GM19239 (cell line): ENCODE results near the gene PCSK6.
"Not testable (repeated sequence)": the region's sequence is repeated elsewhere in the genome, so short reads cannot be mapped to it uniquely, and the experiment has no call there.

Experiments
- DNase-seq: peaks from one replicate; pipeline ENCODE4 v3.0.0; 2011; ENCODE audit warnings: low spot score; ENCODE audit not compliant: insufficient read length
- FAIRE-seq: peaks from 2 replicates; lab custom pipeline; 2011; peaks lifted over from hg19 to GRCh38; lab: Jason Lieb, UNC

Gene PCSK6

DNA sequence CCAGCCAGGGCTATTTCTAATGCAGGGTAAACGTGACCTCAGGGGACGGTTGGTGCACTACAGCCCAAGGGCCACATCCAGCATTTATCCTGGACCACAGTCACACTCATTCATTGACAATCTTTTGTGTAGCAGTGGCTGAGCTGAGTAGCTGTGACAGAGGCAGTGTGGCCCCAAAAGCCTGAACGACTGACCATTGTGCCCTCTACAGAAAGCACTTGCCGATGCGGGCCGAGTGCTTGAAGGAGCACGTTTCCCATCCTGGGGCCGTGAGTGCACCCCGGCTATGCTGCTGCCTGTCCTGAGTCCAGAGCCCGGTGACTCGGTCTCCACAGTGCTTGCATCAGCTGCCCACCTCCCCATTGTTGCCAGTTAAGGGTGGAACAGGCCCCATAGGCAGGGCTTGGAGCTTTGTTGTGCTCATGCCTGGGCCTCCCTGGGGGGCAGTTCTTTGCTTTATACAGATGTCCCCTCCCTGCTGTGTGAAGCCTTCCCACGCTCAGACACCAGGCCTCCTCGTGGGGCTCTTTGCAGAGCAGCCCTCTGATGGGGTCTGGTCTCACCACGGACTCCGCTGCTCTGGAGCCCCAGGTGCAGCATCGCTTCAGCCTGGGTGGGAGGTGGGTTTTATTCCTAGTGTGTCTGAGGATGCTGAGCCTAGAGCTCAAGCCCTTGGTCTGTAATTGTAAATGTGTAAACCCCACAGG is 181.5 kb downstream of the PCSK6 start:
- DNase-seq = no peak
- FAIRE-seq = no peak

- FAIRE-seq (no peak), DNase-seq (no peak)
Observed at GRCh38 chr15:101307048-101307896, 182.2 kb downstream of the PCSK6 start.

- DNase-seq = no peak
- no peak for FAIRE-seq
Observed at GRCh38 chr15:101306341-101307047, 183.0 kb downstream of the PCSK6 start.

GRCh38 chr15:101305820-101306255 is 183.7 kb downstream of the PCSK6 start:
- no peak for DNase-seq
- no peak for FAIRE-seq

GRCh38 chr15:101303408-101303807 is 186.1 kb downstream of the PCSK6 start:
- DNase-seq = no peak
- FAIRE-seq = no peak

GRCh38 chr15:101296418-101297405 is 192.8 kb downstream of the PCSK6 start:
- FAIRE-seq = no peak
- no peak for DNase-seq

- FAIRE-seq (no peak), DNase-seq (no peak)
Observed at GRCh38 chr15:101295607-101296161, 193.8 kb downstream of the PCSK6 start.

DNA sequence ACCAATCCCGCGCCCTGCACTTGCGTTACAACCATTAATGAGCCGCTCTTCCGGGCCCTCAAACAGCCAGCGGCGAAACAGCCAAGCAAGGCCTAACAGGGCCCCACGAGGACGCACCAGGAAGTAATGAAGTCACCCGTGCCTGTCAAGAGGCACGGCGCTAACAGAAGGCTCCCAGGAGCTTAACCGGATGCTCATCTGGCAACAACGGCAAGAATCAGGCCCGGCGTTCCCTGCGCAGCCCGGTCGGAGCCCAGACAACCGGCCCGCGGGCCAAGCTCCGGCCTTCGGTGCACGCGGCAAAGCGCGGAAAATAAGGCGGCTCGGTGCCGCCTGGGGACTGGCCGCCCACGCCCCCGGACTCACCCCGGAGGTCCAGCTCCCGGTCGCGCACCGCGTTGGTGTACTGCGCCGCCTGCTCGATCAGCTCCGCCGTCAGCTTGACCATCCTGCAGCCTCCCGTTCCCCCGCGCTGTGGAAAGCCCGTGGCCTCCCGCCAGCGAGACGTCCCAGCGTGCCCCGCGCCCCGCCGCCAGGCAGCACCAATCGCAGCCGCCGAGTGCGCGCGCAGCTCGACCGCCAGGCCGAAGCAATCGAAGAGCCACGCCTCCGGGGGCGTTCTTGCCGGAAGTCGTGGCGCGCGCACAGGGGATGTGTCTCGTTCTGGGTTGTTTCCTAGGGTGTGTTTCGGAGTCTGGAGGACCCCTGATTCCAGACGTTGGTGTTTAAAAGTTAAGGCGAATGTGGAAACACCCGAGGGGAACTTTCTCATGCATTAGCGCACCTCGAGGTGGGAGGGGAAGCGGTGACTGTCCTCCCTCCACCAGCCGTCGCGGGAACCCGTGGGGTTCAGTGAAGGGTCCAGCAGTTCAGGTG is 194.5 kb downstream of the PCSK6 start, which contains the start of gene SNRPA1:
SNRPA1 (minus strand) TSS at position 518 of the 876 bp plus-strand sequence; CDS start at position 448, 70 bp downstream.
- peak; percentile 83 for FAIRE-seq

DNA sequence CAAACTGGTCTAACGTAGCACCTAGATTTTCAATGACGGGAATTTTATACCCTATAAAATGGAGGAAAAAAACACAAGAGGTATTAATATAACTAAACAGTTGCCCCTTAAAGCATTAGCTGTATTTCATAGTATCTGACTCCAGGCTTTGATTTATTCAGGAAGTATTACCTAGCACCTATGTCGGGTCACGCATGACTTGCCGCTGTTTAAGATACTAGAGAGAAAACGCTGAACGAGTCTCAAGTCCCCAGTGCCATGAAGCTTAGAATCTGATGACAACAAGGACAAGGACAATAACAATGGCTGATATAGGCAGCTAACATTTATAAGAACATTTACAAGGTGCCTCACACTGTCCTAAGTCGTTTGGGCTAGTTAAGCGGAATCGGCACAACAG is 196.4 kb downstream of the PCSK6 start:
- DNase-seq (no peak), FAIRE-seq (peak; percentile 54)

More for the DNA sequence above, 194.5 kb downstream of the PCSK6 start, which contains the start of gene SNRPA1:
- peak; percentile 82 for DNase-seq

- DNase-seq = no peak
- peak; percentile 4 for FAIRE-seq
Observed at GRCh38 chr15:101288905-101289513, 200.5 kb downstream of the PCSK6 start.

DNA sequence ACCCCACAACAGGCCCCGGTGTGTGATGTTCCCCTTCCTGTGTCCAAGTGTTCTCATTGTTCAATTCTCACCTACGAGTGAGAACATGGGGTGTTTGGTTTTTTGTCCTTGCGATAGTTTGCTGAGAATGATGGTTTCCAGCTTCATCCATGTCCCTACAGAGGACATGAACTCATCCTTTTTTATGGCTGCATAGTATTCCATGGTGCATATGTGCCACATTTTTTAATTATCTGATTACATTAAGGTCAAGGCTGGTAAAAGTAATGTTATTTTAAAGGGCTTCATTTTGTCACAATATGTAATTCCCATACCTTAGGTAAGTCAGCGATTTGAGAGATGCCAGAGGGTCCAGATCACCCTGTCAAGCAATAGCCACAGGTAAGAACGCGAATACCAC is 202.2 kb downstream of the PCSK6 start:
- not testable (repeated sequence) for DNase-seq, FAIRE-seq

DNA sequence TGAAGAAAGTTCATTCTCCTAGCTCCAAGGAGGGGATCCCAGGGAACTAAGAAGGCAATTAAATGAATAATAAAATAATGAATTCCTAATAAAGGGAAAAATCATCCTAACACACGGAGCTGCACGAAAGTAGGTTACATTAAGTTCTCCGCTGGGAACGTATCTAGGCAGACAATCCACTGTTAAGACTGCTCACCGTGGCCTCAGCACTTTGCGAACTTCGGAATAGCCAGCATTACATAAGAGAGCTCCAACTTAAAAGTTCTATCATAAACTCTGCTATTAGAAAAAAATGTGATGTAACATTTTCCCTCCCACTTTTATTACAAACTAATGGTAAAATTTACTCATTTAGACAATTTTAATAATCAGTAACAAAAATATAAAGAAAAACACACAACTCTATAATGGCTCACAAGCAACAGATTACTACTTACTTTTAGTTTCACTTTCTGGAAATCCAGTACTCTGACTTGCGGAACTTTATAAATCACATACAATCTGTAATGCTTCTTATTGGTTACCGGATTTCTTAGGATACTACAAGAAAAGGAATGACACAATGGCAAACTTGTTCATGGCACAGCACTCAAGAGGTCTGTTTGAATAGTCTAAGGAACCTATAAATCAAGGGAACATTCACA is 202.9 kb downstream of the PCSK6 start:
- DNase-seq (no peak), FAIRE-seq (no peak)

DNA sequence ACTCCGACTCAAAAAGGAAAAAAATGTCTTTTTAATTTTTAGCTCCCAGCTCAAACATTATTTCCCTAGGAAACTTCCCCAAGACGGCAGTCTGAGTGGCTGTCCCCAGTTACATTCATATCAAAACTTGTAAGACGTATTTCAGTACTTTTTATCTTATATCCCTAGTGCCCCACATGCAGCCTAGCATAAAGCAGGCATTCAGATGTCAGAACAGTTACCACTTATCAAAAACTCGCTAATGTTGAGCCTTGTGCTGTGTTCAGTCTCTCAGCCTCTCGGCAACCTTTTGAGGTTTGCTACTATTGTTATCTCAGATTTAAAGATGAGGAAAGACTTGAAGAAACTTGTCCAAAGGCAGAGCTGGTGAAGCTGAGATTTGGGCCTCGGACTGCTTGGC is 205.6 kb downstream of the PCSK6 start:
- DNase-seq (no peak), FAIRE-seq (no peak)

DNA sequence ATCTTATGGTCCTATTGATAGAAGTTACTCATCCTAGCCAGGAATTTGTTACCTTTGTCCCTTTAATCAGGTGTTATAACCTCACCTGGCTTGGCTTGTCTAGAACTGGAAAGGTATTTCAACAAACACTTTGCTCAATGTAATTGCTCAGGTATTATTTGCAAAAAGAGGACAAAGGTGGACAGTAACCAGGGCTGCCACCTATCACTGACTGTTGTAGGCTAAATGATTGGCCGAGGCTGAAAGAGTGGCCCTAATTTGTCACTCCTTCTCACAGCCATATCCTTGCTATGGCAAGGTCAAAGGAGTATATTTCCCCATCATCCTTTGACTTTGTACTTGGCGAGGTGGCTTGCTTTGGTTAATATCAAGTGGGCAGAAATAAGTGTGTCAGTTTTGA is 209.5 kb downstream of the PCSK6 start:
- FAIRE-seq (no peak), DNase-seq (no peak)

GRCh38 chr15:101277943-101278564 is 211.5 kb downstream of the PCSK6 start:
- DNase-seq = no peak
- FAIRE-seq = peak; percentile 39

DNA sequence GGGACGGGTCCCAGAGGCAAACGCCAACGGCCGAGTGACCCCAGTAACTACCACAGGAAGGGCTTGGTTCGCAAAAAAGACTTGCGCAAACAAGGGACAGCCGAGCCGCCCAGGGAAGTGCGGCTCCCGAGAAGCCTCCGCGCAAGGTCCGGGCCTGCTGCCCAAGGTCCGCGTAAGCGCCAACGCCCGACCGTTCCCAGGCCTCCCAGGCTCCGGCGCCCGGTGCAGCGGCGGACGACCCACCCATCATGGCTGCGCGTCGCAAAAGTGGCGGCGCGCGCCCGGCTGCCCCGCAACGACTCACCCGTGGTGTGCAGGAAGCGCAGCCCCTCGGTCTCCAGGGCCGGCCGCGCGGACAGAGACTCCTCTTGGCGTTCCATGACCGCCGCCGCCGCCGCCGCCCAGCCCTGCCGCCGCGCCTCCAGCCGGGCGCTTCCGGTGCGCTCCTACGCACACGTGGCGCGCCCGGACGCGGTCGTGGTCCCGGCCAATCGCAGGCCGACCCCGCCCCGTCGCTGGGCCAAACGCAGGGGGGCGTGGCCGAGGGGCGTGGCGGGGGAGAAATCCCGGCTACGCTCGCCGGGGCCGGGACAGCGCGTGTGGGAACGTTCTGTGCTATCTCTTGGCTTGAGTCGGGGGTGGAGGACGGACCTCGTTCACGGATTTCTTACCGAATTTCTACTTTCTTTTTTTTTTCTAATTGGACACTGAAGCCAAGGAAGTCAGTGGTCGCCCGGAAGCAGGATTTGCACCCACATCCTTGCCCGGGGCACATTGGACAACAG is 212.3 kb downstream of the PCSK6 start, which contains the start of gene SELENOS:
SELENOS (minus strand) TSS at position 448 of the 785 bp plus-strand sequence; CDS start at position 380, 68 bp downstream.
- FAIRE-seq (peak; percentile 45), DNase-seq (peak; percentile 78)
